ENCODE results near the gene NCKIPSD.

NCKIPSD gene

DNA sequence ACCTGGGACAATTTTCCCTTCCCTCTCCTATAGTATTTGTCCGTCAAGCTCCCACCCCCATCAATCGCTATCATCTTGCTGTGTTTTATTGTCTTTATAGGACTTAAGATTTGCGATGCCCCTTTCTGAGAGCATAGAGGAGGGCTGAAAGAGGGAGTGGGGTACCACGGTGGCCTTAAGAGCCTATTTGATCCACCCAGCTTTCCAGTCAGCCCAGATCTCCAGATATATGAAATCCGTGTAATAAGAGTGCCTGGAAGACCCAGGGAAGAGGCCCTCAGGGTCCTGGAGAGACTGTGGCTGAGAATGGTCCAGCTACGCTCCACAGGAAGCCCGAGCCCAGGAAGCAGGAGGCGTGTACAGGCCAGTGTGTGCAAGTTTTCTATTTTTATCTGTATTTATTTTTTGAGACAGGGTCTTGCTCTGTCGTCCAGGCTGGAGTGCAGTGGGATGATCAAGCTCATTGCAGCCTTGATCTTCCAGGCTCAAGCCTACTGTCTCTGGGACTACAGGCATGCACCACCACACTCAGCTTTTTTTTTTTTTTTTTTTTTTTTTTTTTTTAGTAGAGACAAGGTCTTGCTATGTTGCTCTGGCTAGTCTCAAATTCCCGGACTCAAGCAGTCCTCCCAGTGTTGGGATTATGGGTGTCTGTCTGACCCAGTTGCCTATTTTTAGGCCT is 964 bp upstream of the NCKIPSD start:
- H3K4me3 Mint-ChIP-seq, result peak overlapping the region; percentile 92
- H3K27me3 Mint-ChIP-seq (ENCODE audit: low read depth, poor library complexity), result peaks cover 6% of the 10 kb centered on the region
- peaks cover 37% of the 10 kb centered on the region for H3K36me3 Mint-ChIP-seq (ENCODE audit: low read depth)
- H3K27ac Mint-ChIP-seq, result peak overlapping the region; percentile 64
- peaks cover 31% of the 10 kb centered on the region for H3K4me1 Mint-ChIP-seq
- H3K9me3 Mint-ChIP-seq, result no peaks in the 10 kb centered on the region
- peak; percentile 10 for DNase-seq
- TF ChIP-seq CTCF (IDR thresholded peaks at IDR 0.05), result no peak

DNA sequence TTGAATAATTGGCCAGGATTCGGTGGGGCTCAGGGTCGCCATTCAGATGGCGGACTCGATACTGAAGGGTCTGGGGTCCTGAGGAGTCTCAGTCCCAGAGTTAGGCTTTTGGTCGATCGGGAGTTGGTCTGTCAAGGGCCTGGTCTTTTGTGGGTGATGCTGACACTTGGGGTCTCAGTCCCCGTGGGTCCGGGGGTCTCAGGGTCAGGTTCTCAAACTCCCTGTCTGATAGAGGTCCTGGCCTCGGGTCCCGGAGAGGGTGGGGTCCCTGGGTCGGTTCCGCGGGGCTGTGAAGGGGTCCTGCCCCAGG is 467 bp downstream of the NCKIPSD start:
- Mint-ChIP-seq H3K27me3 (ENCODE audit: low read depth, poor library complexity) (peaks cover 6% of the 10 kb centered on the region), H3K27ac (no peak overlapping the region), H3K36me3 (ENCODE audit: low read depth) (peaks cover 38% of the 10 kb centered on the region), H3K4me1 (peaks cover 31% of the 10 kb centered on the region), H3K4me3 (peak overlapping the region; percentile 92), H3K9me3 (no peaks in the 10 kb centered on the region)
- DNase-seq, result no peak
- TF ChIP-seq CTCF (IDR thresholded peaks at IDR 0.05), result no peak

DNA sequence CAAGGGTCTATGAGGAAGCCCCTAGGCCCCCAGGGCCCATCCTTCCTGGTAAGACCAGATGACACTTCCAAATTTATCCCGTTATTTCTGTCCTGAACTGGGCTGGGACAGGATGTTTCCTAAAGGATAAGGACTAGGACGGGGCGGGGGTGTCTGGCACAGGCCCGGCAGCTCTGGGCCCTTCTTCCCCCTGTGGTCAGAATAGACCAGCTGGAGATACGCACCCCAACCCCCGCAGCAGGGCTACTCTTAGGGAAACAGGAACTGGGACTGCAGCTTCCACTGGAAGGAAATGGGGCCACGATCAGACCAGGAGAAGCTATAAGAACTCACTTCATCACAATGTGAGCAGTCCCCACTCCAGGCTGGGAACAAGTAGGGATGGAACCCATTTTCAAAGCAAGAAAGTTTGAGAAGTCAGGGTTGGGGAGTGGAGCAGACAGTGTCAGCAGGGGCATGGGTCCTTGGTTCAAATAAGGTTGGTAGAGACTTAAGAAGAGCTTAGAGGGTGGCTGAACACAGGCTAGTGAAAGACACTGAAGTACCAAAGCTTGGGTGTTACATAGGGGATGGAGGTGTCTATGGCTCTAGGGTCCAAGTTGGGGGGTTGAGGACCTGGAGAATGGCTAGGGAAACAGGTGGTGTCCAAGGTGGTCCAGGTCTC is 1.1 kb downstream of the NCKIPSD start:
- no peaks in the 10 kb centered on the region for H3K9me3 Mint-ChIP-seq
- H3K36me3 Mint-ChIP-seq (ENCODE audit: low read depth), result peaks cover 36% of the 10 kb centered on the region
- DNase-seq, result no peak
- TF ChIP-seq CTCF (IDR thresholded peaks at IDR 0.05), result no peak
- peaks cover 6% of the 10 kb centered on the region for H3K27me3 Mint-ChIP-seq (ENCODE audit: low read depth, poor library complexity)
- peaks cover 31% of the 10 kb centered on the region for H3K4me1 Mint-ChIP-seq
- H3K4me3 Mint-ChIP-seq, result peak overlapping the region; percentile 92
- no peak overlapping the region for H3K27ac Mint-ChIP-seq

DNA sequence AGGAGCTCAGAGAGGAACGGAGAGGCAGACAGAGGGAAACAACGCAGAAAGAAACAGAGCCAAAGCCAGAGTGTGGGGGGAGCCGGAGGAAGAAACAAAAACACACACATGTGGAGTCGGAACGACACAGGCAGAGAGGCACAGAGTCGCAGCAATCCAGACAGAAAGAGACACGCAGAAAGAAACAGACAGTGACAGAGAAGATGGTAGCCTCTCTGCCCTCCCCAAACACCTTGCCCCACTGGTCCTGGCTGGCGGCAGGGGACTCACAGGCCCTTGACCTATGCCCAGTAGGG is 1.7 kb downstream of the NCKIPSD start:
- H3K27ac Mint-ChIP-seq, result peak overlapping the region; percentile 13

DNA sequence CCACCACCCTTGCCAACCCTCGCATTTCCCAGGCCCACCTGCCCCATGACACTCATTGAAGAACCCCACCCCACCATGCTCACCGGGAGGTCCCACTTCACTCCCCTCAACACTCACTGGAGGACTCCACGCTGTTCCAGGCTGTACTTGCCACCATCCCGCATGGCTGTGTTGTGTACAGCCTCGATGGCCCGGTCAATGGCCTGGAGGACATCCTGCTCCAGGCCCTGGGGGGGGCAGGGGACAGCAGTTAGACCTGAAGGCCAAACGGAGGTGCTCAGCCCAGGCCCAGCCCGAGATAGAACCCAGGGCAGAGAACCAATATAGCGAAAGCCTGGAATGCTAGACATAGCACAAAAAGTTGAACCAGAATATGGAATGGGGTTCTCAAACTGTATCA is 2.9 kb downstream of the NCKIPSD start:
- peaks cover 31% of the 10 kb centered on the region for H3K4me1 Mint-ChIP-seq
- no peak for DNase-seq
- H3K9me3 Mint-ChIP-seq, result no peaks in the 10 kb centered on the region
- no peak overlapping the region for H3K4me3 Mint-ChIP-seq
- H3K27ac Mint-ChIP-seq, result no peak overlapping the region
- H3K27me3 Mint-ChIP-seq (ENCODE audit: low read depth, poor library complexity), result peaks cover 6% of the 10 kb centered on the region
- peaks cover 33% of the 10 kb centered on the region for H3K36me3 Mint-ChIP-seq (ENCODE audit: low read depth)
- TF ChIP-seq CTCF (IDR thresholded peaks at IDR 0.05), result no peak

More for the DNA sequence above, 1.7 kb downstream of the NCKIPSD start:
- Mint-ChIP-seq H3K4me1 (peaks cover 31% of the 10 kb centered on the region), H3K36me3 (ENCODE audit: low read depth) (peaks cover 35% of the 10 kb centered on the region), H3K9me3 (no peaks in the 10 kb centered on the region), H3K27me3 (ENCODE audit: low read depth, poor library complexity) (peaks cover 6% of the 10 kb centered on the region), H3K4me3 (peak overlapping the region; percentile 92)
- no peak for DNase-seq
- TF ChIP-seq CTCF (IDR thresholded peaks at IDR 0.05), result no peak

All from nephron progenitor cell (in vitro differentiated cells).